GM04503 (cell line): ENCODE results near the gene PRKAG1.

Experiments
- DNase-seq: peaks from one replicate; pipeline ENCODE4 v3.0.0-alpha.2; 2012; ENCODE audit warnings: low read depth

The PRKAG1 gene

DNA sequence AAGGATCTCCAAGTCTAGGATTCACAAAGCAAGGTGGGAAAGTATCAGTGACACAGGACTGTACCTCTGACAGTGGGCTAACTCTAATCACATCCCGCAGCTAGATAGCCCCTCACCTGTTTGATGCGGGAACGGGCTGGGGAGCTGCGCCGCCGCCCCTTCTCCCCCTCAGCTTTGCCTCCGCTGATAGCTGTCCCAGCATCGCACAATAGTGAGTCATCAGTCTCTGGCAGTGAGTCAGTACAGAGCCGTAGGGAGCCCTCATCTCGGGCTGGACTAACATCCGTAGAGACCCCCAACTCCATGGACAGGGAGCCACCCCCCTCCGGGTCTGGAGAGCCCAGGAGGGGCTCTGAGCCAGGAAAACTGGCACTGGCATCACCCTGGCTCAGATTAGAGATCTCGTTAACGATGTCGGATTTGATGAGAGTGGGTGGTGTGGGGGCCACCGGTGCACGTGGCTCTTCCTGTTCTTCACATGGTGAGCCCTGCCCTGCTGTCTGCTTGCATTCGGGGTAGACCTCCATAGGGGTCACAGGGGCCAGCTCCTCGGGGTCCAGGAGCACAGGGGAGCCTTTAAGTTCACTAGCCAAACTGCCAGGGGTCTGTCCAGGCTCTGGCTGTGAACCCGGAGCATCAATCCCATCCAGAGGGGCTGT lies 31.1 kb upstream of the PRKAG1 start:
- DNase-seq, result no peak

DNA sequence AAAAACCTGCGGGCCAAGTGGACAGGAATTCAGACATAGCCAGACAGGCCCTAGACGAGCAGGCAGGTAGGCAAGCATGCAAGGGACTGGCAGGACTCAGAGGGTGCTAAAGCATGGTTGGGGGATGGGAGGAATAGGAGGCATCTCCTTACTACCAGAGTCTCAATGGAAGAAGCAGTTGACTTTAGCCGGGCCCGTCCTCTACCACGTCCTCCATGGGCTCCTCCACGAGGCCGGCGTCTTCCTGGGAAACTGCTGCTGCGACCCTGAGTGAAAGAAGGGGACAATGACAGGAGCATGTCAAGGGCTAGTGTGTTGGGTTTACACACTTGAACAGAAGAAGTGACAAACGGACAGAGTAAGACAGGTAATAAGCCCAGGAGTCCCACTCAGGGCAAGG lies 30.4 kb upstream of the PRKAG1 start:
- DNase-seq, result no peak

- DNase-seq, result no peak
Observed at GRCh38 chr12:49046129-49046895, 27.7 kb upstream of the PRKAG1 start.

DNA sequence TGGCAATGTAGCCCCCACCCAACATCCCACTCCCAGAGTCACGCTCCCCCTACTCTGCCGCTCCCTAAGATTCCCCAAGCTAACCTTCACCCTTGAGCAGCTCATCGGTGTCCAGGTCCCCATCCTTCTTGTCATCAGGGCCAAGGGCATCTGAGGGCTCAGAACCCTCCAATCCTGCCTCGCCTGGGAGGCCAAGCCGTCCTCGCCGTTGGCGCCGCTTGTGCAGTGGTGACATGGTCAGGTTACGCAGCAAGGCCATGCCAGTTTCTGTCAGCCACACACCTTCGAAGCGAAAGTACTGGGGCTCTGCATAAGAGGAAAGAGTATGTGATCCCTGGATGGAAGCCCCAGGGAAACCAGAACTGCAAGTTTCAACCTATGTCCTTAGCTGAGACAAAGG lies 26.1 kb upstream of the PRKAG1 start:
- no peak for DNase-seq

DNA sequence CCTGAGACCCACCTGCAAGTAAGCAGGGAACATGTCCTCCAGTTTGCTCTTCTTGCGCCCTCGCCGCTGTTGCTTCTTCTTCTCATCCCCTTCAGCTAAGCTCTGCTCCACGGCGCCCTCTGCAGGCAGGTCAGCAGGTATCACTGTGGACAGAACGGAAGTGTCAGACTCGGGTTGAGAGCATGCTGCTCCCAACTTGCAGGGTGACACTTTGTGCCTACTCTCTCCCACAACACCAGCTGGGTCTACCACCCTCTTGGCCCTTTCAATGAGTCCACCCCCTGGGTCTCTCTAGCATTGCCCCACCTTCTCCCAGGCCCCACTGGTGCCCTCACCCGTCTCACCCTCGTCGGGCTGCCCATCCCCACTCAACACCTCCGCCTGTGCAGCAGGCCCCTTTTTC lies 25.3 kb upstream of the PRKAG1 start:
- DNase-seq, result no peak

- no peak for DNase-seq
Observed at GRCh38 chr12:49043241-49043640, 24.7 kb upstream of the PRKAG1 start.

GRCh38 chr12:49041881-49042484 lies 23.4 kb upstream of the PRKAG1 start:
- no peak for DNase-seq

- DNase-seq, result no peak
Observed at GRCh38 chr12:49041036-49041880, 22.7 kb upstream of the PRKAG1 start.

DNA sequence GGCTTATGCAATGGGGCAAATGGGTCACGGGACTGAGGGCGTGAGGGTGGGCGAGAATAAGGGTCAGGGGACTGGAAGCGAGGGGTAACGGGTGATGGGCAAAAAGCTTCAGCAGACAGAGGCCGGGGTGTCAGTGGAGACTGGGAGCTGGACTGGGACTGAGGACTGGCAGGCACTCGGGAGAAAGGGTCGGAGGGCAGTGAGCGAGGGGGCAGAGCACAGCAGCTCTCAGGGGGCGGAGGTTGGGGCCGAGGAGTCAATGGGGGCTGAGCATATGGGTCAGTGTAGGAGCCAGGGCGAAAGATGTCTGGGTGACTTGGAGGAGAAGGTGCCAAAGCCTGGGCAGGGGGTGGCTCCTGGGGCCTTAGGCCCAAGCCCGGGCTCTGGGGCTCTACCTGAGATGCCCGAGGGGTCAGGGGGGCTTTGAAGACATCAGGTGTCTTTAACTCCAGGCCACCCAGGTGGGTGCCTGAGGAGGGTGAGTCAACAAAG lies 21.8 kb upstream of the PRKAG1 start:
- DNase-seq, result no peak

- no peak for DNase-seq
Observed at GRCh38 chr12:49039421-49040363, 21.1 kb upstream of the PRKAG1 start.

DNA sequence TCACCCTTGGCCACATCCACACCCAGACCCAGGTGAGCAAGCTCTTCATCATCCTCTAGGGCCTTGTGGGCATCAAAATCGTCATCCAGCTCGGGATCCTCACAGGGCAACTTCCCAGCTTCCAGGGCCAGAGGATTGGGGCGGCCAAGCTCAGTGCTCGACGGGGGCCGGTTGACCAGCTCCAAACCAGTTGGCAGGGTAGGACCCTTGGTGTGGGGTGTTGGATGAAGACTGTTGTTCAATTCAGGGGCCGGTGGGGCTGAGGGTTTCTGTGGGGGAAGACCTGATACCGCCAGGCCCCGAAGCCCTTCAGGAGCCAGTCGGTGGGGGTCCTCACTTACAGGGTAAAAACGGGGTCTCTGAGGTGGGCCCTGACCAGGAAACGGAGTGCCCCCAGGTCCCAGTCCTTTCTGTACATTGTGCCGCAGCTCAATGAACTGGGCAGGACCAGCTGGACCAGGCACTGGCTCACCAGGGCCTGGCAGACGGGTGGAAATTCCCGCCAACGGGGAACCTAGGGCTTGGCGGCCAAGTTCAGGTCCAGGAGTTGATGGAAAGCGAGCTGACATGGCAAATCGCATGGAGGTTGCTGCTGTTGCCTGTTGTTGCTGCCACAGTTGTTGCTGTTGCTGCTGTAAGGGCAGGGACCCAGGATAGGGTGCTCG lies 19.8 kb upstream of the PRKAG1 start:
- DNase-seq, result no peak

- DNase-seq, result no peak
Observed at GRCh38 chr12:49037947-49038237, 19.3 kb upstream of the PRKAG1 start.

- DNase-seq, result no peak
Observed at GRCh38 chr12:49037111-49037946, 18.8 kb upstream of the PRKAG1 start.

- DNase-seq, result no peak
Observed at GRCh38 chr12:49036029-49036428, 17.5 kb upstream of the PRKAG1 start.

DNA sequence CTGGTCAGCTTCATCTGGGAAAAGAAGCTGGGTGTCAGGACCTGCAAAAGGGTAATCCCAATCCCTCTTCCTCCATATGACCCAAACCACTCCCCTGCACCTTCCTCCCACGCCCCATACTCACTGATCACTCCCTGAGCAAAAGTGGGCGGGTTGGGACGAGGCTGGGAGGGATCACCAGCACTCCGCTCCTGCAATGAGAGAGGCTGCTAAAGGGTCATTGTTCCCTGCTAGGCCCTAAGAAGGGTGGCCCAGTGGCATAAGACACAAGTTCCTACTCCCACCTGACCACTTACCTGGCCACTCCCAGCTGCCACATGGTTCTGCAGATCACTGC lies 15.7 kb upstream of the PRKAG1 start:
- no peak for DNase-seq

- no peak for DNase-seq
Observed at GRCh38 chr12:49033611-49034285, 15.2 kb upstream of the PRKAG1 start.

DNA sequence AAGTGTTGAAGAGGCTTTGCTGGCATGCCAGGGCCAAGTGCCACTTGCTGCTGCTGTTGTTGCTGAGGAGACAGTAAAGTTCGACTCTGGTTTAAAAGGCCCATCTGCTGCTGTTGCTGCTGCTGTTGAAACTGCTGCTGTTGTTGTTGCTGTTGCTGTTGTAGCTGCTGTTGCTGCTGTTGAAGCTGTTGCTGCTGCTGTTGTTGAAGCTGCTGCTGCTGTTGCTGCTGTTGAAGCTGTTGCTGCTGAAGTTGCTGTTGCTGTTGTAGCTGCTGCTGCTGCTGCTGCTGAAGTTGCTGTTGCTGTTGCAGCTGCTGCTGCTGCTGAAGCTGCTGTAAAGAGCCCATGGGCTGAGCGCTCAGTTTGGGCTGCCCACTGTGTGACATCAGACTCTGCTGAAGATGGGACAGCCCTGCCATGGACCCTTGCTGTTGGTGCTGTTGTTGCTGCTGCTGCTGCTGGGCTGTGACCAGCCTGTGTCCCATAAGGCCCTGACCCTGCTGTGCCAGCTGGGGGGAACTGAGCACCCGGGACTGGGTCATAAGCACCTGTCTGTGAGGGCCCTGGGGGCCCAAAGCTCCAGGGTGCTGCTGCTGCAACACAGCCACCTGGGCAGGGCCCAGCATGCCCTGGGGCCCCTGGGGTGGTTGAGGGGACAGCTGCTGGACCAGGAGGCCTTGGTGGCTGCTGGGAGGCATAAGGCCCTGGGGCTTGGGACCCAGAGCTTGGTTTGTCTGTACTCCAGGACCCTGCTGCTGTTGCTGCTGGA lies 14.3 kb upstream of the PRKAG1 start:
- DNase-seq, result no peak

- no peak for DNase-seq
Observed at GRCh38 chr12:49032276-49032675, 13.7 kb upstream of the PRKAG1 start.
